Ascending aorta (tissue), 2 donors: ENCODE measurements around the gene POLR3A. TPM values are rescaled to one million over a fixed set of nuclear protein-coding genes. Genes with fewer than 3 reads are reported as not detected.

ENCODE experiments used
- DNase-seq, 2 donors: peaks; one replicate each; pipeline ENCODE4 v3.0.0-alpha.2; 2019; ENCODE audit warnings: low spot score in 2 of 2
- H3K27ac ChIP-seq, 2 donors: fragments of 200-600 bp; sonication (generic); one replicate each; pipeline ENCODE4 v1.5.1; 2016 to 2017; ENCODE audit warnings: mild to moderate bottlenecking in 1 of 2
- H3K27me3 ChIP-seq: fragments of 200-600 bp; sonication (generic); one replicate; pipeline ENCODE4 v1.5.1; 2017
- H3K36me3 ChIP-seq, 2 donors: fragments of 200-600 bp; sonication (generic); one replicate each; pipeline ENCODE4 v1.5.1; 2016
- H3K4me1 ChIP-seq, 2 donors: fragments of 200-600 bp; sonication (generic); one replicate each; pipeline ENCODE4 v1.5.1; 2016 to 2017; ENCODE audit warnings: mild to moderate bottlenecking in 1 of 2
- H3K4me3 ChIP-seq, 2 donors: fragments of 200-600 bp; sonication (generic); one replicate each; pipeline ENCODE4 v1.5.1; 2016 to 2017; ENCODE audit warnings: mild to moderate bottlenecking in 1 of 2
- H3K9me3 ChIP-seq, 2 donors: fragments of 200-600 bp; sonication (generic); one replicate each; pipeline ENCODE4 v1.5.1; 2016
- intact Hi-C: fragments of 100-400 bp; cut with DNase I; formaldehyde crosslinking; loops from one replicate; pipeline ENCODE4 v1.15.1; 2023
- total RNA-seq: library from RNA; depleted of rRNA; stranded (reverse); fragments of >200 nt; gene quantifications from one replicate; pipeline ENCODE4 v1.1.0, GENCODE V29; 2016
- TF ChIP-seq, protein P1 (sequence below), 3 experiments: fragments of 200-600 bp in 2 of 3; fragments of 450-650 bp in 1 of 3; sonication (generic) in 2 of 3; IDR thresholded peaks; one replicate each; pipeline ENCODE4 v1.5.1; 2016 to 2019; ENCODE audit warnings: antibody characterized with exemption in 3 of 3, mild to moderate bottlenecking in 1 of 3, moderate library complexity in 1 of 3

POLR3A gene
- total RNA-seq, 1 donor from 2014 or later = 18.6 TPM

DNA sequence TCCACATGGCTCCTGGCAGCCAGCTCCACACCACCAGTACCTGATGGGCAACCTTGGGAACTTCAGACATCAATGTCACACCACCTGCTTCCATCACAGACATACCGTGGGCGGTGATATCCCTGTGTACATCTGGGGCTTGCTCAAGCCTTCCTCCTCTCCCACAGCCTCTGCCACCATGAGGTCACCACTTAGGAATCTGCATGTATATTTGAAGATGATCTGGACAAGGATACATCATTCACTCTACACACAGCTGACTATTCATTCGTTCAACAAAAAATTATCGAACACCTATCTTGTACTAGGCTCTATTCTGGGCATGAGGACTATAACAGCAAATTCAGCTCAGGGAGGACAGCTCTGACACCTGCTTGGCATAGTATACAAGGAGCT lies 109.6 kb downstream of the POLR3A start:
- H3K27ac ChIP-seq = no peak overlapping the region
- no peaks in the 10 kb centered on the region for H3K36me3 ChIP-seq
- H3K4me3 ChIP-seq = no peak overlapping the region
- DNase-seq = no peak
- H3K27me3 ChIP-seq = no peaks in the 10 kb centered on the region
- peaks cover 0 to 22% of the 10 kb centered on the region in 2 donors for H3K4me1 ChIP-seq
- intact Hi-C loops = no loop called here
- H3K9me3 ChIP-seq = no peaks in the 10 kb centered on the region
- TF ChIP-seq, protein P1, sequence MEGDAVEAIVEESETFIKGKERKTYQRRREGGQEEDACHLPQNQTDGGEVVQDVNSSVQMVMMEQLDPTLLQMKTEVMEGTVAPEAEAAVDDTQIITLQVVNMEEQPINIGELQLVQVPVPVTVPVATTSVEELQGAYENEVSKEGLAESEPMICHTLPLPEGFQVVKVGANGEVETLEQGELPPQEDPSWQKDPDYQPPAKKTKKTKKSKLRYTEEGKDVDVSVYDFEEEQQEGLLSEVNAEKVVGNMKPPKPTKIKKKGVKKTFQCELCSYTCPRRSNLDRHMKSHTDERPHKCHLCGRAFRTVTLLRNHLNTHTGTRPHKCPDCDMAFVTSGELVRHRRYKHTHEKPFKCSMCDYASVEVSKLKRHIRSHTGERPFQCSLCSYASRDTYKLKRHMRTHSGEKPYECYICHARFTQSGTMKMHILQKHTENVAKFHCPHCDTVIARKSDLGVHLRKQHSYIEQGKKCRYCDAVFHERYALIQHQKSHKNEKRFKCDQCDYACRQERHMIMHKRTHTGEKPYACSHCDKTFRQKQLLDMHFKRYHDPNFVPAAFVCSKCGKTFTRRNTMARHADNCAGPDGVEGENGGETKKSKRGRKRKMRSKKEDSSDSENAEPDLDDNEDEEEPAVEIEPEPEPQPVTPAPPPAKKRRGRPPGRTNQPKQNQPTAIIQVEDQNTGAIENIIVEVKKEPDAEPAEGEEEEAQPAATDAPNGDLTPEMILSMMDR (IDR thresholded peaks at IDR 0.05) = no peak

Other genes starting within 250 kb of the POLR3A start
- 32.9 TPM for gene DLG5, start 102.8 kb downstream of the POLR3A start, total RNA-seq
- 1,878 TPM for gene RPS24, start 4.3 kb upstream of the POLR3A start, total RNA-seq